ENCODE measurements around the gene BMP2. TPM values are rescaled to one million over a fixed set of nuclear protein-coding genes. Genes with fewer than 3 reads are reported as not detected.

Gene BMP2
- total RNA-seq, 1 donor, result 0.73 TPM

DNA sequence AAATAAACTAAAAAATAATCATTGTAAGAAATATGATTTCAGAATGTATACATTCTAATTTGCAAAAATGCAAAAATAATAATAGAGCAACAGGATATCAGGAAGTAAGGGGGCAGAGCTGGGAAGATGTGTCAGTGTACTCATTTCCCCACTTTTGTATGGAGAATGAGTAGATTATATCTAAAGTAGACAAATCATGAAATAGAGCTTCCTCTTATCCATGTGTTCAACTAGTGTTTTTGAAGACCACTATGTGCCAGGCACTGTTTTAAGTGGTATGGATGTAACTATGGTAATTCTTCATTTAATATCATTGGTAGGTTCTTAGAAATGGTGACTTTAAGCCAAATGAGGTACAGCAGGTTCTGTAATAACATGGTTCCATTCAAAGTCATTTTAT lies 17.0 kb upstream of the BMP2 start:
- no peaks in the 10 kb centered on the region for H3K4me1 ChIP-seq (ENCODE audit: insufficient read depth, low read length)
- no peaks in the 10 kb centered on the region for H3K9me3 ChIP-seq (ENCODE audit: low read depth, low read length)
- H3K27me3 ChIP-seq (ENCODE audit: insufficient read depth, low read length), result no peaks in the 10 kb centered on the region
- no peak overlapping the region for H3K4me3 ChIP-seq (ENCODE audit: low read length)

DNA sequence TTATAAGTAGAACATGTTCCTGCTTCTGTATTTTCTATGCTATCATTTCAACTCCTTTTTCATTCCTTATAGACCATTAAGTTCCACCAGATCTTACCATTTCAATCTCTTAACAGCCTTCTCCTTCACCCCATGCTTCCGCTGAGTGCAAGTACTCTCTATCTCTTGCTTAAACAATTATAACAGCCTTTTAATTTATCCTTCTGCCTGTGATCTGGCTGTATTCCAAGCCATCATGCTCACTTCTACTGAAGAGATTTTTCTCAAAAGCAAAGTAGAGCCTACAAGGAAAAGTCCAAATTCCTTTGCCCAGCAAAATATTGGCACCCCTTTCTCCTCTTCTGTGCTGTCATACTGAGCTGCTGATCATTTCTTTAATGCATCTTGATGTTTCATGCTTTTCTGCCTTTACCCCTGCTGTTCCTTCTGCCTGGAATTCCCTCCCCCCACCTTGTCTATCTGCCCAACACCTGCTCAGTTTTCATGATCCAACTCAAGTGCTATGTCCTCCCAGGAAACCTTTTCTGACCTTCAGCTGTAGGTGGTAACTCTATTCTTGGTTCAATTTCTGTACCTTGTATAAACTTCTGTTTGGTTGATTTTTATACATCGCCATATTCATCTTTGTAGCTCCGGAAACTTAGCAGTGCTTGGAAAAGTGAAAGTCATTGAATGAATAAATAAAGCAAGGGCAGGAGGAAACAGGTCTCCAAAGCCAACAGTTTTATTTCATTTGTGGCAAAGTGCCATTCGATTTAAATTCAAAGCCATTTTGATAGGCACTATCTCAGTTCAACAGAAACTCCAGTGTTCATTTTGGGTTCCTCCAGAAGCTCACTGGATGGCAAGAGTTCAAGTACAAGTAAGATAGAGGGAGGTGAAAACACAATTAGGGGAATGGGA lies 10.5 kb upstream of the BMP2 start:
- no peaks in the 10 kb centered on the region for H3K27me3 ChIP-seq (ENCODE audit: insufficient read depth, low read length)
- H3K4me3 ChIP-seq (ENCODE audit: low read length), result no peak overlapping the region
- no peaks in the 10 kb centered on the region for H3K9me3 ChIP-seq (ENCODE audit: low read depth, low read length)
- no peaks in the 10 kb centered on the region for H3K4me1 ChIP-seq (ENCODE audit: insufficient read depth, low read length)

DNA sequence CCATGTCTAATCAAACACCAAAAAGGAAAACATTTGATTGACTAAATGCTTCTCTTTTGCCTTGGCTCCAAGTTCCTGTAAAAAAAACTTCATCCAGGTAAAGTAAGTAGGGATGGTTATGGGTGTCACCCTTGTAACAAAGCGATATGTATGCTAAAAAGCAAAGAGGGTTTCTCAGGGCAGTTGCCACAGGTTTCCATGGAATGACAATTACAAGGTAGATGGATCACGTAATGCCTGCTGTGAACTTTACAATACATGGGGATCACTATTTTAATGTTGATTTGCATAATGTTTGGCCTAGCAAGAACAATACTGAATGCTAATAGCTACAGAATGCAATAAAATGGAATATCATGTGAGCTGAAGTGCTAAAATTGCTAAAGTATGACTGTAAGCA lies 2.9 kb upstream of the BMP2 start:
- Histone ChIP-seq H3K4me3 (ENCODE audit: low read length) (no peak overlapping the region), H3K4me1 (ENCODE audit: insufficient read depth, low read length) (peaks cover 9% of the 10 kb centered on the region), H3K27me3 (ENCODE audit: insufficient read depth, low read length) (peaks cover 38% of the 10 kb centered on the region), H3K9me3 (ENCODE audit: low read depth, low read length) (no peaks in the 10 kb centered on the region)

DNA sequence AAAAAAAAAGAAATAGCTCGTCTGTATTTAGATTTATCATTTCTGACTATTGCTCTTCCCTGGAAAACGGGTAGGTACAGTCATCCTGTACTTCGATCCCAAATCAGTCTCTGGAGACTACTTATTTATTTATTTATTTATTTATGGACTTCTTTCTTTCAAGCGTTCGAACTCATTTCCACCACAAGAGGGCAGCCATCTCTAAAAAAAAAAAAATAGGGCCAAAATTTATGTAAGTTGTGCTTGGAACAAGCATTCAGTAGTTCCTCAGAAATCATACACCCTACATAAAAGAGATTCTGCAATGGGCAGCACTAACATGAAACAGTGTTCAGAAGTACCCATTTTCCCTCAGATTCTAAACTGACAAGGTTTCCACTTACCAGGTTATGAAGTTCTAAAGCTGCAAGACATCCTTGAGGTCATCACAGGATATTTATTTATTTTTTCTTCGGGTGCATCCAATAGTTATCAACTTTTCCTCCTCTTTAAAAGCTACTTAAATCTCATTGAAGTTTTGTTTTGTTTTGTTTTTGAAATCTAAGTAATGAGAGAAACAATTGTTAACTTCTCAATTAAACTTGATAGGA lies 1.9 kb upstream of the BMP2 start:
- H3K27me3 ChIP-seq (ENCODE audit: insufficient read depth, low read length), result peaks cover 48% of the 10 kb centered on the region
- H3K9me3 ChIP-seq (ENCODE audit: low read depth, low read length), result no peaks in the 10 kb centered on the region
- no peak overlapping the region for H3K4me3 ChIP-seq (ENCODE audit: low read length)
- H3K4me1 ChIP-seq (ENCODE audit: insufficient read depth, low read length), result peaks cover 9% of the 10 kb centered on the region

DNA sequence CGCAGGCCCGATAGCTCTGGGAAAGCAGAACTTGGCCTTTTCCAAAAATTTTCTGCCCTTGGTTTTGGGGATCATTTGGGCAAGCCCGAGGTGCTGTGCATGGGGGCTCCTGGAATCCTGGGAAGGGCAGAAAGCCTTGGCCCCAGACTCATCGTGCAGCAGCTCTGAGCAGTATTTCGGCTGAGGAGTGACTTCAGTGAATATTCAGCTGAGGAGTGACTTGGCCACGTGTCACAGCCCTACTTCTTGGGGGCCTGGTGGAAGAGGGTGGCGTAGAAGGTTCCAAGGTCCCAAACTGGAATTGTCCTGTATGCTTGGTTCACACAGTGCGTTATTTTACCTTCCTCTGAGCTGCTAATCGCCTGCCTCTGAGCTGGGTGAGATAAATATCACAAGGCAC lies 1.1 kb upstream of the BMP2 start:
- Histone ChIP-seq H3K4me1 (ENCODE audit: insufficient read depth, low read length) (peaks cover 9% of the 10 kb centered on the region), H3K4me3 (ENCODE audit: low read length) (no peak overlapping the region), H3K27me3 (ENCODE audit: insufficient read depth, low read length) (peaks cover 56% of the 10 kb centered on the region), H3K9me3 (ENCODE audit: low read depth, low read length) (no peaks in the 10 kb centered on the region)

DNA sequence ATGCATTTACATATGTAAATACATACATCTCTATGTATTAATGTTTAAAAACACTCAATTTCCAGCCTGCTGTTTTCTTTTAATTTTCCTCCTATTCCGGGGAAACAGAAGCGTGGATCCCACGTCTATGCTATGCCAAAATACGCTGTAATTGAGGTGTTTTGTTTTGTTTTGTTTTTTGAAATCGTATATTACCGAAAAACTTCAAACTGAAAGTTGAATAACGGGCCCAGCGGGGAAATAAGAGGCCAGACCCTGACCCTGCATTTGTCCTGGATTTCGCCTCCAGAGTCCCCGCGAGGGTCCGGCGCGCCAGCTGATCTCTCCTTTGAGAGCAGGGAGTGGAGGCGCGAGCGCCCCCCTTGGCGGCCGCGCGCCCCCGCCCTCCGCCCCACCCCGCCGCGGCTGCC lies 355 bp upstream of the BMP2 start:
- H3K9me3 ChIP-seq (ENCODE audit: low read depth, low read length), result no peaks in the 10 kb centered on the region
- H3K4me3 ChIP-seq (ENCODE audit: low read length), result no peak overlapping the region
- peaks cover 63% of the 10 kb centered on the region for H3K27me3 ChIP-seq (ENCODE audit: insufficient read depth, low read length)
- H3K4me1 ChIP-seq (ENCODE audit: insufficient read depth, low read length), result peaks cover 9% of the 10 kb centered on the region

DNA sequence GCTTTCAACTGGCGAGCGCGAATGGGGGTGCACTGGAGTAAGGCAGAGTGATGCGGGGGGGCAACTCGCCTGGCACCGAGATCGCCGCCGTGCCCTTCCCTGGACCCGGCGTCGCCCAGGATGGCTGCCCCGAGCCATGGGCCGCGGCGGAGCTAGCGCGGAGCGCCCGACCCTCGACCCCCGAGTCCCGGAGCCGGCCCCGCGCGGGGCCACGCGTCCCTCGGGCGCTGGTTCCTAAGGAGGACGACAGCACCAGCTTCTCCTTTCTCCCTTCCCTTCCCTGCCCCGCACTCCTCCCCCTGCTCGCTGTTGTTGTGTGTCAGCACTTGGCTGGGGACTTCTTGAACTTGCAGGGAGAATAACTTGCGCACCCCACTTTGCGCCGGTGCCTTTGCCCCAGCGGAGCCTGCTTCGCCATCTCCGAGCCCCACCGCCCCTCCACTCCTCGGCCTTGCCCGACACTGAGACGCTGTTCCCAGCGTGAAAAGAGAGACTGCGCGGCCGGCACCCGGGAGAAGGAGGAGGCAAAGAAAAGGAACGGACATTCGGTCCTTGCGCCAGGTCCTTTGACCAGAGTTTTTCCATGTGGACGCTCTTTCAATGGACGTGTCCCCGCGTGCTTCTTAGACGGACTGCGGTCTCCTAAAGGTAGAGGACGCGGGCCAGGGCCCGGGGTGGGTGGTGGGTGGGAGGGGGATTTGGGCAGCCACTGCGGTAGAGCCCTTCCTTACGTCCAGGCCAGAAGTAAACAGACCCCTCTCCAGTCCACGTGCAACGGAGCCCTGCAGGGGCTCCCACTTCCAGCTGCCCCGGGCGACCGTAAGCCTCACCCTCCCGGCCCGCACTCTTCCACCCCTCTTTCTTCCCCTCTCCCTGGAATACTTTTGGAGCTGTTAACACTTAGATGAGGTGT lies 998 bp downstream of the BMP2 start:
- Histone ChIP-seq H3K4me1 (ENCODE audit: insufficient read depth, low read length) (peaks cover 9% of the 10 kb centered on the region), H3K4me3 (ENCODE audit: low read length) (no peak overlapping the region), H3K9me3 (ENCODE audit: low read depth, low read length) (no peaks in the 10 kb centered on the region), H3K27me3 (ENCODE audit: insufficient read depth, low read length) (peaks cover 77% of the 10 kb centered on the region)

DNA sequence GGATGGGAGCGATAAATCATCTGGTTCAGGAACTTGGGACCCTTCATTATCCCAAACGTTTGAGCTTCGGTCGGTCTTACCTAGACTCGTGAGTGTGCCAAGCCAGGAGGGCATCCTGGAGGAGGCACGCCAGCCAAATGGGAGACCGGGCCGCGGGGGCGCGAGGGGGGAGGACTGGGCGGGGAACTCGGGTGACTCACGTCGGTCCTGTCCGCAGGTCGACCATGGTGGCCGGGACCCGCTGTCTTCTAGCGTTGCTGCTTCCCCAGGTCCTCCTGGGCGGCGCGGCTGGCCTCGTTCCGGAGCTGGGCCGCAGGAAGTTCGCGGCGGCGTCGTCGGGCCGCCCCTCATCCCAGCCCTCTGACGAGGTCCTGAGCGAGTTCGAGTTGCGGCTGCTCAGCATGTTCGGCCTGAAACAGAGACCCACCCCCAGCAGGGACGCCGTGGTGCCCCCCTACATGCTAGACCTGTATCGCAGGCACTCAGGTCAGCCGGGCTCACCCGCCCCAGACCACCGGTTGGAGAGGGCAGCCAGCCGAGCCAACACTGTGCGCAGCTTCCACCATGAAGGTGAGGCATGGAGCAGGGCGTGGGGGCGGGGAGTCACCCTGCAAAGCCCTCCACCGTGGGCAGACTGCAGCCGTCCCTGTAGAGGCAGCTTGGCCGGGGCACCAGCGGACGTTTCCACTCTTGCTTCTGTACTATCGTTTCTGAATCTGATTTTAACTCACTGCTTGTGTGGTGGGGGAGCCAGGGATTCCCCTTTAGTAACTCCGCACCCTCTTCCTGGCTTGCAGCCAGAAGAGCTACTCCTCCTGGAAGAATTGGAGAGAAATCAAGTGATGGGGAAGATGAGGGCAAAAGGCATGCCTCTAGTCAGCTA lies 2.7 kb downstream of the BMP2 start:
- Histone ChIP-seq H3K4me1 (ENCODE audit: insufficient read depth, low read length) (peaks cover 9% of the 10 kb centered on the region), H3K9me3 (ENCODE audit: low read depth, low read length) (no peaks in the 10 kb centered on the region), H3K4me3 (ENCODE audit: low read length) (no peak overlapping the region), H3K27me3 (ENCODE audit: insufficient read depth, low read length) (peaks cover 80% of the 10 kb centered on the region)

DNA sequence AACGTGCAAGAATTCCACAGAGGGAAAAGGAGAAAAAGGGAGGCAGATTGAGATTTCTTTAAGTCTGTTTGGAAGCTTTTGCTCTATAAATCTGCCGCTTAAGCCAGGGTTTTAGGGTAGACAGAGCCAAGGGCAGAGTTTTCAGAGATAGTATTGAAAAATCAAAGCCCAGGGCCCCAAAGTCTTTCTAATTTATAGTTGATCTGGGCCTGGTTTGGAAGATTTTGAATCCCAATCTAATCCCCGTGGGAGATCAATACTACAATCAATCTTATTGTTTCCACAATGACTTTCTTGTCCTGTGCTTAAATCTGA lies 3.3 kb downstream of the BMP2 start:
- H3K27me3 ChIP-seq (ENCODE audit: insufficient read depth, low read length), result peaks cover 77% of the 10 kb centered on the region
- no peaks in the 10 kb centered on the region for H3K9me3 ChIP-seq (ENCODE audit: low read depth, low read length)
- H3K4me3 ChIP-seq (ENCODE audit: low read length), result no peak overlapping the region
- peaks cover 9% of the 10 kb centered on the region for H3K4me1 ChIP-seq (ENCODE audit: insufficient read depth, low read length)

DNA sequence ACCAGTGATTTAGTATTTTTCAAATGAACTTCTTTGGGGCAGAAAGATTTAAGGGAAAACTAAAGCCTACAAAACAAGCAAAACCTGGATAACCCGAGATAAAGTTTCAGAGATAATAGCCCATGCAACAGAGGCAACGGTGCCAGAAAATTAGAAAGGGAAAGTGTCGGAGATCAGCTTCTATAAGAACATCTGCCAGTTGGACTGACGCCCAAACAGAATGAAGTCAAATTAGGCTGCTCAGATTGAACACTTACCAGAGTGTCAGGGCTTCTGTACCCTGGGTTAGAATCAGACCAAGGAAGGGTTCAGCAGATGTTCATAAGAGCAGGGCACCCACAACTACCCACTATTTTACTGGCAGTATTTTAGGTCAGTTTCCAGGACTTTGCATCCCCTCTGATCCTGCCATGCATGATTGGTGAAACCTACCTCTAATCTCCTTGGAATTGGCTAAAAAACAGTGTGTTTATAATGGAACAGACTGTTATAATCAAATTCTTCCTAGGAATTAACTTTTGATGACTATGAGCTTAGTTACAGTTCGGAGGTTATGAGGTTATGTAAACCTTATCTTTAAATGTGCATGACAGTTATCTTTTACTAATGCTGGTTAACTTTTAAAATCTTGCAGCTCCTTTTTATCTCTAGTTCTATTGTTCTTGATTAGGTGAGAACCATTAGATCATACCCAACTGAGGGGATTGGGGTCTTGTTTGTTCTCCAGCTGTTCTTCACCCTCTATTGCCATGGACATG lies 13.1 kb downstream of the BMP2 start:
- no peaks in the 10 kb centered on the region for H3K4me1 ChIP-seq (ENCODE audit: insufficient read depth, low read length)
- H3K27me3 ChIP-seq (ENCODE audit: insufficient read depth, low read length), result peaks cover 3% of the 10 kb centered on the region
- H3K9me3 ChIP-seq (ENCODE audit: low read depth, low read length), result no peaks in the 10 kb centered on the region
- no peak overlapping the region for H3K4me3 ChIP-seq (ENCODE audit: low read length)

DNA sequence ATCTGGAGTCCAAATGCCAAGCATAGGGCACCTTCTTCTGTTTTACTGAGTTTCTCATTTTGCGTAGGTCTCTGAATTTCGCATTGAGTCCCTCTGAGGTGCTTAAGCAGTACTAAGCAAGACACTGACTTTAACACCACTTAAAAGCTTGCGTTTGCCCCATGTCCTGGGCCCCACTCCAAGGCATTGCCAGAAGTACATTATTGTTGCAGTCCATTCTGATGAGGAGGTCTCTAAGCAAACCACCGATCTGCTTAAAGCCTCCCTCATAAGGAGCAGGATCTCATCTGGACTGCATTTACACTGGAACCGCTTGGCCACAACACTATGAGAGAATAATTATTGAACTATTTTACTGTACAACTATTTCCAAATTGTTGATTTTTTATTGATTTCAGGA lies 16.3 kb downstream of the BMP2 start:
- Histone ChIP-seq H3K9me3 (ENCODE audit: low read depth, low read length) (no peaks in the 10 kb centered on the region), H3K4me3 (ENCODE audit: low read length) (no peak overlapping the region), H3K27me3 (ENCODE audit: insufficient read depth, low read length) (no peaks in the 10 kb centered on the region), H3K4me1 (ENCODE audit: insufficient read depth, low read length) (no peaks in the 10 kb centered on the region)

DNA sequence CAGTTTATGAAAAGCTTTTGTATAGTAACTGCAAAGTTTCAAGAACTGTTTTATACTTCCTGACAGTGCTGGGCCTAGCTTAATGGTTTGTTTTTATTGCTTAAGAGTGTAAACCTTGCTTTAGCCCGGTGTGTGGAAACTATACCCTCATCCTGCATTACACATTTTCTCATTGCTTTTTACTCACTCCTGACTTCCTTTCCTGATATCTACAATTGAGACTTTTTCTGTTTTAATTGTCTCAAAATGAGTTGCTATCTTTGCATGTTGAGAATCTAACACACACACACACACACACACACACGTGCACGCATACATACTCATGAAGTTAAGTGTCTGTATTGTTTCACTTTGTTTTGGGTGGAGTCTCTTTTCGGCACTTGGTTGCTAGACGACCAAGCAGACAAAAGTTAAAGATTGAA lies 16.7 kb downstream of the BMP2 start:
- H3K4me3 ChIP-seq (ENCODE audit: low read length), result no peak overlapping the region
- no peaks in the 10 kb centered on the region for H3K9me3 ChIP-seq (ENCODE audit: low read depth, low read length)
- no peaks in the 10 kb centered on the region for H3K4me1 ChIP-seq (ENCODE audit: insufficient read depth, low read length)
- H3K27me3 ChIP-seq (ENCODE audit: insufficient read depth, low read length), result no peaks in the 10 kb centered on the region

DNA sequence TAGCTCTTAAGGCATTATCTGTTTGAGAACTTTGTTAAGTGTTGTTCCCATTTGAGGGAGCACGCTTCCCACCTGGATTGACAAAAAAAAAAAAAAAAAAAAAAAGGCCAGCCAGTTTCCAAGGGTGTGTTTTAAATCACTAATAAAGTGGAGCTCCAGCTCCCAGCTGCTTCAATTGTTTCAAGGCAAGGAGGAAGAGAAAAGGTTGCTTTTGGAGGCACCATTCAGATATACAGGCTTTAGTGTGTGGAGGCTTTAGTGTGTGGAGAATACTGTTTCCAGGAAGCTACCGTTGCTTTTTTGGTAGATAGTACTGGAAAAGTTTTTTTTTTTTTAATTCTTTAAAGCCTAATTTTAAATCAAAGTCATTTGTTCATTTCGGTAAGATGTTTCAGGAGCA lies 17.3 kb downstream of the BMP2 start:
- H3K27me3 ChIP-seq (ENCODE audit: insufficient read depth, low read length), result no peaks in the 10 kb centered on the region
- no peaks in the 10 kb centered on the region for H3K9me3 ChIP-seq (ENCODE audit: low read depth, low read length)
- H3K4me1 ChIP-seq (ENCODE audit: insufficient read depth, low read length), result no peaks in the 10 kb centered on the region
- no peak overlapping the region for H3K4me3 ChIP-seq (ENCODE audit: low read length)

DNA sequence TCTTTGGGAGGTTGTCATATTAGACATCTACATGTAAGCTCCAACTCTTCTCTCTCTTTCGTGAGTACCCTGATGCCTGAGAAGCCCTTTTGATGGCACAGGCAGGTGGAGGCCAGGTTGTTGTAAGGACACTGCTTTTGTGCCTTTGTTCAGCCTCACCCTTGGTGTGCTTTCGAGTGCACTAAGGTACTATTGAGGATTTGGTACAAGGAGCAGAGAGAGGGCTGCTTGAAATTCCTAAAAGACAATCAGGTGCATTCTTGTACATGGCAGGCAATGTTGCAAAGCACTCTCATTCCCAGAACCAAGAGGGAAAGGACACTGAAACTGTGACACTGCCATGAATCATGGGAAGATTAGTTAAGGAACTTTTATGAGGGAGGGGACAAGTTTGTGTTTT lies 19.1 kb downstream of the BMP2 start:
- no peak overlapping the region for H3K4me3 ChIP-seq (ENCODE audit: low read length)
- no peaks in the 10 kb centered on the region for H3K4me1 ChIP-seq (ENCODE audit: insufficient read depth, low read length)
- no peaks in the 10 kb centered on the region for H3K27me3 ChIP-seq (ENCODE audit: insufficient read depth, low read length)
- H3K9me3 ChIP-seq (ENCODE audit: low read depth, low read length), result no peaks in the 10 kb centered on the region

All from mononuclear cell (primary cell).